ENCODE results near the gene NR6A1. TPM values are rescaled to one million over a fixed set of nuclear protein-coding genes. Genes with fewer than 3 reads are reported as not detected.
A peak's percentile ranks its signal among the peaks of the same experiment; 100 is the strongest.

NR6A1 gene
- total RNA-seq, 1 donor from 2014 or later = 63.8 TPM

- no peaks in the 10 kb centered on the region for H3K9me3 Mint-ChIP-seq (ENCODE audit: unreplicated experiment)
- no peaks in the 10 kb centered on the region for H3K36me3 Mint-ChIP-seq (ENCODE audit: low read depth, unreplicated experiment)
- no peak for TF ChIP-seq CTCF (IDR thresholded peaks at IDR 0.05; ENCODE audit: unreplicated experiment)
- no peaks in the 10 kb centered on the region for H3K4me1 Mint-ChIP-seq (ENCODE audit: unreplicated experiment)
- H3K4me3 Mint-ChIP-seq (ENCODE audit: unreplicated experiment) = no peak overlapping the region
- H3K27me3 Mint-ChIP-seq (ENCODE audit: unreplicated experiment) = no peaks in the 10 kb centered on the region
- no peak for DNase-seq (ENCODE audit: low spot score)
- H3K27ac Mint-ChIP-seq (ENCODE audit: unreplicated experiment) = no peak overlapping the region
These were observed 131.5 kb downstream of the NR6A1 start for GRCh38 chr9:124639637-124640036.

- no peak overlapping the region for H3K27ac Mint-ChIP-seq (ENCODE audit: unreplicated experiment)
- H3K4me3 Mint-ChIP-seq (ENCODE audit: unreplicated experiment) = no peak overlapping the region
- no peak for TF ChIP-seq CTCF (IDR thresholded peaks at IDR 0.05; ENCODE audit: unreplicated experiment)
- no peaks in the 10 kb centered on the region for H3K36me3 Mint-ChIP-seq (ENCODE audit: low read depth, unreplicated experiment)
- H3K4me1 Mint-ChIP-seq (ENCODE audit: unreplicated experiment) = no peaks in the 10 kb centered on the region
- no peaks in the 10 kb centered on the region for H3K9me3 Mint-ChIP-seq (ENCODE audit: unreplicated experiment)
- no peaks in the 10 kb centered on the region for H3K27me3 Mint-ChIP-seq (ENCODE audit: unreplicated experiment)
- no peak for DNase-seq (ENCODE audit: low spot score)
These were observed 135.8 kb downstream of the NR6A1 start for GRCh38 chr9:124635285-124635684.

GRCh38 chr9:124632077-124632621 lies 139.0 kb downstream of the NR6A1 start:
- Mint-ChIP-seq H3K9me3 (ENCODE audit: unreplicated experiment) (no peaks in the 10 kb centered on the region), H3K36me3 (ENCODE audit: low read depth, unreplicated experiment) (no peaks in the 10 kb centered on the region), H3K4me1 (ENCODE audit: unreplicated experiment) (peaks cover 7% of the 10 kb centered on the region), H3K27me3 (ENCODE audit: unreplicated experiment) (no peaks in the 10 kb centered on the region), H3K27ac (ENCODE audit: unreplicated experiment) (no peak overlapping the region), H3K4me3 (ENCODE audit: unreplicated experiment) (no peak overlapping the region)
- no peak for TF ChIP-seq CTCF (IDR thresholded peaks at IDR 0.05; ENCODE audit: unreplicated experiment)
- no peak for DNase-seq (ENCODE audit: low spot score)

GRCh38 chr9:124631326-124631725 lies 139.8 kb downstream of the NR6A1 start:
- H3K4me1 Mint-ChIP-seq (ENCODE audit: unreplicated experiment) = peaks cover 7% of the 10 kb centered on the region
- no peaks in the 10 kb centered on the region for H3K36me3 Mint-ChIP-seq (ENCODE audit: low read depth, unreplicated experiment)
- no peak for DNase-seq (ENCODE audit: low spot score)
- H3K27ac Mint-ChIP-seq (ENCODE audit: unreplicated experiment) = no peak overlapping the region
- no peak for TF ChIP-seq CTCF (IDR thresholded peaks at IDR 0.05; ENCODE audit: unreplicated experiment)
- H3K4me3 Mint-ChIP-seq (ENCODE audit: unreplicated experiment) = no peak overlapping the region
- H3K9me3 Mint-ChIP-seq (ENCODE audit: unreplicated experiment) = no peaks in the 10 kb centered on the region
- H3K27me3 Mint-ChIP-seq (ENCODE audit: unreplicated experiment) = no peaks in the 10 kb centered on the region

- no peak for TF ChIP-seq CTCF (IDR thresholded peaks at IDR 0.05; ENCODE audit: unreplicated experiment)
- DNase-seq (ENCODE audit: low spot score) = no peak
- Mint-ChIP-seq H3K27me3 (ENCODE audit: unreplicated experiment) (no peaks in the 10 kb centered on the region), H3K9me3 (ENCODE audit: unreplicated experiment) (no peaks in the 10 kb centered on the region), H3K4me3 (ENCODE audit: unreplicated experiment) (no peak overlapping the region), H3K36me3 (ENCODE audit: low read depth, unreplicated experiment) (no peaks in the 10 kb centered on the region), H3K4me1 (ENCODE audit: unreplicated experiment) (peaks cover 7% of the 10 kb centered on the region), H3K27ac (ENCODE audit: unreplicated experiment) (peak overlapping the region; percentile 57)
These were observed 141.5 kb downstream of the NR6A1 start for GRCh38 chr9:124629600-124629999.

Data from endothelial cell (in vitro differentiated cells).